Adrenal gland (tissue), 5 donors: ENCODE measurements around the gene LSM7.

Experiments
- CTCF ChIP-seq, 6 experiments: fragments of 450-650 bp in 4 of 6; fragments of 200-600 bp in 2 of 6; sonication (generic) in 1 of 6; IDR thresholded peaks; 1 replicate in 5 of 6; 2 replicates in 1 of 6; pipeline versions ENCODE4 v1.5.1 to v1.8.0; 2016 to 2021; ENCODE audit warnings: antibody characterized with exemption in 6 of 6, mild to moderate bottlenecking in 2 of 6, moderate library complexity in 1 of 6
- POLR2A ChIP-seq, 2 donors: fragments of 450-650 bp; IDR thresholded peaks; one replicate each; pipeline ENCODE4 v1.6.1; 2017; ENCODE audit warnings: antibody characterized with exemption in 2 of 2, mild to moderate bottlenecking in 2 of 2, moderate library complexity in 1 of 2
- donor health status: DM: no; HTN: no; CAD: no.

DNA sequence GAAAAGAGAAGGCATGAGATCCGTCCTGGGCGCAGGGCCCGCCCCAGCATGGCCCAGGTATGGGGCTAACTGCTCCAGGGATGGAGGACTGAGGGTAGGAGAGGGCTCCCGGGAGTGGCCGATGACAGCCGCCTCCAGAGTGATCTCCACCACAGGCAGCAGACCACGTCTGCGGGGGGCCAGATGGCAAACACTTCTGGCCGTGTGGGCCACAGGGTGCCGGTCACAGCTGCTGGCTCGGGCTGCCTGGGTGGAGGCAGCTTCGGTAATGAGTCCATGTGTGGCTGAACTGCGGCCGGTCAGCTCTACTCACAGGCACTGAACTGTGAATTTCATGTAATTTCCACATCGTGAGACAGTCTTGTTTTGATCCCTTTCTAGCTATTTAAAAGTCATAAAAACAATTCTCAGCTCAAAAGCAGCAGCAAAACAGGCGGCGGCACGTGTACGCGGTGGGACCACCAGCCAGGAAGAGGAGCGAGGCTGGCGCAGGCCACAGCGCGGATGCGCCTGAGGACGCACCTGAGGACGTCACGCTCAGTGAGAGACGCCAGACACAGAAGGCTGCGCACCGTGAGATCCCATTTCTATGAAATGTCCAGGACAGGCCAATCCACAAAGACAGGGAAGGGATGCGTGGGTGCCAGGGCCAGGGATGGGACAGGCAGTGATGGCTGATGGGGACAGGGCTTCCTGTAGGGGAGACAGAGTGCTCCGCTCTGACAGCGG lies 4.0 kb downstream of the LSM7 start:
- no peak for TF ChIP-seq CTCF (IDR thresholded peaks at IDR 0.05)
- TF ChIP-seq POLR2A (IDR thresholded peaks at IDR 0.05): no peak
